ENCODE results near the gene BTBD16. TPM values are rescaled to one million over a fixed set of nuclear protein-coding genes. Genes with fewer than 3 reads are reported as not detected.
A peak's percentile ranks its signal among the peaks of the same experiment; 100 is the strongest.

Gene BTBD16
- total RNA-seq, 1 donor from 2014 or later: not detected

DNA sequence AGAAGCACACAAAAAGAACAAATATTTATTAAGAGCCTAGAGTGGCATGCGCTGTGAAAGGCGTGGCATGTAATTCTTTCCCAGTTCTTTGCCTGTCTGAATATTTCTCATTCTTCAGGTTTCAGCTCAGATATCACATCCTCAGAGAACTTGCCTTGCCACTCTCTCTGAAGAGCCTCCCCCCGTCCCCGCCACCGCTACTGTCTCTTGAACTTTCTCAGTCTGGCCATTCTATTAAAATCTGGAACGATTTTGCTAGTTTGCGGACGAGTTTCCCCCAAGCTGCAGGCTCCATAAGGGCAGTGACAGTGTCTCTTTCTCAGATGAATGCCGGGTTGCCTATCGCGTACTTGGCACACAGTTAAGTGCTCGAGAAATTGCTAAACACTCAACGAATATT lies 102.6 kb downstream of the BTBD16 start:
- no peak for DNase-seq (ENCODE audit: low read depth, low spot score)

DNA sequence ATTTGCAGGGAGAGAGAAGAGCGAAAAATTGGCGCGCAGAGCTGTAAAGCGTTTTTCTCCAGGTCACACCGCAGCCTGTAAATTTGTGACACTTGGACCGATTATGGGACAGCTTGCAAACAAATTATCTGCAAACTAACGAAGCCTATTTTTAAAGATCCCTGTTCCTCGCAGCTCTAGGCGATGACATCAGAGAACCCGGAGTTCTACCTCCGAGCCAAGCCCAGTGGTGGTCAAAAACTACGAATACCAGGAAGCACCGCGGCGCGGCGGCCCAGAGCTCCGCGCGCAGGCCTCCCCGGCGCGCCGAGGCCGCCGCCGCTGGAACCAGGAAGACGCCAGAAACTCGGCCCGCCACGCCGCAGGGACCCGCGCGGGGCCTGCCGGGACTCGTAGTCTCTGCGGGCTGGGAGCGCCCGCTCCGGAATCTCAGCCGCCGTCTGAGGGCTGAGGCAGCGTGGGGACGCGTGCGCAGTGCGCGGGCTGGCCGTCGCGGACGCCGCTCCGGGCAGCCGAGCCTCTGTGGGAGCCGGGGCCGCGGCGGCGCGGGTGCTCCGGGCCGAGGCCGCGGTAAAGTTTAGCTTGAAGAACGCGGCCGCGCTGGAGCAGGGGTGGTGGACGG lies 103.3 kb downstream of the BTBD16 start, which contains the start of gene PLEKHA1:
Gene PLEKHA1, plus strand, starts transcription at position 472 of the 622 bp plus-strand sequence. CDS start 18,493 bp downstream, outside the sequence.
- DNase-seq (ENCODE audit: low read depth, low spot score): peak; percentile 81

DNA sequence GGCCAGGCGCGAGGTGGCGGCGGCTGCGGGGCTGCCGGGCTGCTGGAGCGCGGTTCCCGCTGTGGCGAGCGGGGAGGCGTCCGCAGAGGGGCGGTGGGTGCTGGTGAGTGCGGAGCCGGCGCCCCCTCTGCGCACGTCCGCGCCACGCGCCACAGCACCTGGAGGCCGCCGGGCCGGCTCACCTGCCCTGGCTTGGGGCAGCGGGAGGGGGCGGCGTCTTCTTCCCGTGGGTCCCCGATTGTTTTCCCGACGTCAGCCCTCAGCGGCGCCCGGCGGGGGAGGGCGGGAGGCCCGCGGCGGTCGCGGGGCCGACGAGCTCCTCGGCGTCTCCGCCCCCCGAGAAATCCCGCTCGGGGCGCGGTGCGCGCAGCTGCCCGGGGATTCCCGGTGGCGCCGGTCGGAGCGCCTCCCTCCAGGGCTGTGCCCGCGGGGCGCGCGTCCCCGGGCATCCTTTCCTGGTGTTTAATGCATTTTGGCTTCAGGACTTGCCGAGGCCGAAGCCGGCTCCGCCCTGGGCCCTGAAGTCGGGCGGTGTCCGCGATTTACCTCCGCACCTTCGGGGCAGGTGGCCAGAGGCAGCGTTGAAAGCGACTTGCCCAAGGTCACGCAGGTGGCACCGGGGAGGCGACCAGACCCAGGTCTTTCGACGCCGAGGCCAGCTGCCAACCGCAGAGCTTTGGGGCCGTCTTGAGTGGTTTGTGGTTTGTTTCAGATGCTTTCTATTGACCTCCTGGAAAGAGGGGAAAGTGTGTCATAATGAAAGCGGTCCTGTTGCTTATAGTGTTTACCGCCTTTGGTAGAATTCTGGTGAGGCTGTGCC lies 104.0 kb downstream of the BTBD16 start:
- no peak for DNase-seq (ENCODE audit: low read depth, low spot score)

DNA sequence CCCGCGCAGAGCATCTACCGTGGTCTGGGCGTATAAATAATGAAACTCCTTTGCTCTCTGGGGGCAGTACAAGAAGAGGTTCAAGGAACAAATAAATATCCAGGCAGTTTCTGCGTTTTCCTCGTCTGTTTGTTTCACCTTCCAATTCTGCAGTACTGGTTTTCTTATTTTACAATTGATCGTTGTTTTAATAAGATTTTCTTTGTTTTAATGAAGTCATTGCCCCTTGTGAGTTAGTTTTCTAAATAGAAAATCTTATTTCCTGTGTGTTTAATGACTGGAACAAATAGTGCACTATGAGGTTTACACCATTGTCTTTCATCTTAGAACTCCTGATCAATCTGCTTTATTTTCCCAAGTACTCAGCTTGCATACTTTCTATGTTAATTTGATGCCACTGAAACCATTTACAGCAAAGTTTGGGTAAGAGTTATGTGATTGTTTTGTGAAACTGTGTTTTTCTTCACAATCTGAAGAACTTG lies 104.6 kb downstream of the BTBD16 start:
- no peak for DNase-seq (ENCODE audit: low read depth, low spot score)

DNA sequence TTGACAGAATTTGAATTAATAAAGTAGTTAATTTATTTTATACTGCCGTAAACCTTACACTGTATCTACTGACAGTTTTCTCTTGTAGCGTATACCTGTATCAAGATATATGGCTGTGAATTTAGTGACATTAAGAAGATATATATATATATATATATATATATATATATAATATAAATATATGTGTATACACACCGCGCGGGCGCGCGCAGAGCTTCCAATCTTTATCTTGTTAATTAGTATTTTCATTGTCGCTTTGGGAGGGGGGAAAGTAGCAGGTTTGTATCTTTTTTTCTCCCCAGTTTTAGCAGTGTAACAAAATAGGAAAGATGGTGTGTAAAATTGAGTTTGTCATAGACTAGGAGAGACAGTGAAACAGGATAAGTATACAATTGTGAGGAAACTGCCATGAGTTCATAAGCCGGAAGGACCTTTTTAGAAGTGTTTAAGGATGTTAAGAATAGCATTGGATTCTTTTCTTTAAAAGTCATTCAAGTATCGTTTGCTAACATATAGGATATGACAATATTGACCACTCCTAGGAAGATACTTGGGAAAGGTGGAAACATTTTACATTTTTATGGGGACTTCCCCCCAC lies 105.4 kb downstream of the BTBD16 start:
- no peak for DNase-seq (ENCODE audit: low read depth, low spot score)

DNA sequence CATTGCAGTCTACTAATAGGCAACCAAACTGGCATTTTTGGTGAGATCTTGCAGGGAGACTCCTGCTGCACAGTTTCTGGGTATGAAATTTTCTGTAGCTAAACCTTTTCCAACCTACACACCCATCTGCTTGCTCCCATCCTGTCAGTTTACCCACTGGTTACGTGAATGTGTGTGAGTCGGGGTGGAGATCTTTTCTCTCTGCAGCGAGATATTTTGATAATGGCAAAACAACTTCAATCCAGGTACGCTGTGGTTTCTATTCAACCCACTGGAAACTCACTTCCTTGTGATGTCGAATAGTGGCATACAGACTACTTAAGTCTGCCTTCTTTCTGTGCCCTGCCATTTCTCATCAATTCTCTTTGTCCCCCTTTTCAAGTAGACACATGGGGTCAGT lies 107.9 kb downstream of the BTBD16 start:
- DNase-seq (ENCODE audit: low read depth, low spot score): no peak

DNA sequence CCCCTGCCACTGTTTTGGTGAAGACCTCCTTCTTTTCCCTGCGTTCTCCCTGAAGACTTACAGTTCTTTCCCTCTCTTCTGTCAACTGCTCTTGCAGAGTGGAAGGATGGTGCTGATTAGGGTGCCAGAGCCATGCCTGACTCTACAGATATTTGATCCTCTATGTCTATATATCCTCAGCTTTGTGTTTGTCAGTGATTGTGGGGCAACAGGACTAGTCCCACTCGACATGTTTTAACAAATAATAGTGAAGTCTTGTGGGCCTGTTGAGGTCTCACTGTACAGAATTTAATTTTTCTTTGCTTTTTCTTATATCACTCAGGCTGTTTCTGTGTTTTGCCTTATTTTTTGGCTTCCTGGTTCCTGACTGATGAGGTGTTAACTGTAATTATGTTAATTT lies 108.4 kb downstream of the BTBD16 start:
- DNase-seq (ENCODE audit: low read depth, low spot score): no peak

DNA sequence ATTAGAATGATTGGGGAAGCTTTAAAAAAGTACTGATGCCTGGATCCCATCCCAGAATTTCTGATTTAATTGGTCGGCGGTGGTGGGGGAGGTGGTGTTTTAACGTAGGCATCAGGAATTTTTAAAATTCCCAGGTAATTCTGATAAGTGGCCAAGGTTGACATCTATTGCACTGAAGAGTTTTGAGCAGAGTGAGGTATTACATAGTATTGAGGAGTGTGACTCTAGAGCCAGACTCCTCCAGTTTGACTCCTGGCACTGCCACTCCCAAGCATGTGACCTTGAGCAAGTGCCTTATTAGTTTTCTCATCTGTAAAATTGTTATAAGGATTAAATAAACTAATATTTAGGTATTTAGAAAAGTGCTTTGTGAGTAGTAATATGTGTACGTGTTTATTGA lies 109.6 kb downstream of the BTBD16 start:
- DNase-seq (ENCODE audit: low read depth, low spot score): no peak

DNA sequence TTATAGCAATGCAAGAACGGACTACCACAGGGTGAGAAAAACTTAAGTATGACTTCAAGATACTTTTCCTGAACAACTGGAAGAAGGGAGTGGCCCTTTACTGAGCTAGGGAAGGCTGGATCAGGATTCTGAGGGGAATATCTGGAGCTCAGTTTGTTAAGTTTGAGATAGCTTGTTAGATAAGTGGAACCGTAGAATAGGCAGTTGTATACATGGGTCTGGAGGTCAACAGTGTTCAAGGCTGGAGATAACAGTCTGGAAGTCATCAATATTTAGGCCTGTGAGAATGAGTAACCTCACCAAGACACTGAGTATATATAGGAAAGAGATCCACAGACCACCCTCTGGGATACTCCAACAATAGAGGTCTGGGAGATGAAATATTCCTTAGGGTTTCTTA lies 110.6 kb downstream of the BTBD16 start:
- no peak for DNase-seq (ENCODE audit: low read depth, low spot score)

DNA sequence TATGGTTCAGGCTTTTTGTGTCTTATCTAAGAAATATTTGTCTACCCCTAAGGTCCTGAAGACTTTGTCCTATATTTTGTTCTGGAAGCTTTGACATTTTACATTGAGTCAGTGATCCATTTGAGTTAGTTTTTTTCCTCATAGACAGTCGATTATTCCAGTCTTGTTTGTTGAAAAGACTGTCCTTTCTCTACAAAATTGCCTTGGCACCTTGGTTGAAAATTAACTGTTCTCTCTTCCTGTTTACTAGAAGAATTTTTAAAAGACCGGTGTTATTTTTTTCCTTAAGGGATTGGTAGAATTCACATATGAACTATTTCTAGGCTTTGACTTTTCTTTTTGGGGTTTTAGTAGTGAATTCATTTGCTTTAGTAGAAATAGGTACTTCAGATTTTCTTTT lies 115.4 kb downstream of the BTBD16 start:
- DNase-seq (ENCODE audit: low read depth, low spot score): no peak

DNA sequence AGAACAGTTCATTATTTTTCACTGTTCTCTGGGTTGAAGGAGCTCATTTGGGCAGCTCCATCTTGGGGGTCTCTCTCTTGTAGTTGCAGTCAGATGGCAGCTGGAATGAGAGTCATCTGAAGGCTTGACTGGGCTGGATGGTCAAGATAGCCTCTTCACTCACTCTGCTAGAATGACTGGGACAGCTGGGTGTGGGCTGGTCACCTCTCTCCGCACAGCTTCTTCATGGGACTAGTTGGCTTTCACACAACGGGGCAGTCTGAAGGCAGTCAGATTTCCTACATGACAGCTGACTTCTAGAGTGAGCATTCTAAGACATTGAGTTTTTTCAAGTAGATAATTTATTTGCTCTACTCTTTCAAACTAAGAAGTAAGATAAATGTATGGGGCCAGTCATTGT lies 116.5 kb downstream of the BTBD16 start:
- no peak for DNase-seq (ENCODE audit: low read depth, low spot score)

Other genes with a start within 250 kb of the BTBD16 start
- 32.3 and 36.2 TPM in 2 replicates for gene PLEKHA1, start 103.4 kb downstream of the BTBD16 start, total RNA-seq
- gene ARMS2, start 183.4 kb downstream of the BTBD16 start, total RNA-seq: not detected in 2 replicates
- gene HTRA1, start 190.3 kb downstream of the BTBD16 start, total RNA-seq: 68.1 and 94.2 TPM in 2 replicates

Data from pulmonary artery endothelial cell (primary cell).